Eye (tissue), 1 donor: ENCODE data around the gene SLC4A4.

ENCODE experiments used
- DNase-seq: peaks from one replicate; pipeline ENCODE4 v3.0.0-alpha.2; 2015

SLC4A4 gene

DNA sequence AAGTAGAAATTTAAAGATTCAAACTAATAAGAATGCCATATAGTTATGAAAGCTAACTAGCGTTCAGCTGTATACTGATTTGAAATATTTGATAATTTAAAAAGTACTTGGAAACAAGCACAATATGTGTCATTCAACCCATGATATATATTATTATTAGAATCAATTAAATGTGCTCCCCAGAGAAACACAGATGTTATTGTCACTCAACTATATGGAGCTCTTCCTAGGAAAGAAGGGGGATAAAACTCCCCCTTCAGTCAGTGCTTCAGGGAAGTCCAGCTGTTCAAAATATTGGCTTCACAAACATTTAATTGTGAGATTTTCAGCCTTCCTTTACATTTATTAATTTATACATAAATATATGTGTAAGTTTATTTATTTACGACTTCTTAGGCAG is 135.9 kb downstream of the SLC4A4 start:
- DNase-seq: no peak

DNA sequence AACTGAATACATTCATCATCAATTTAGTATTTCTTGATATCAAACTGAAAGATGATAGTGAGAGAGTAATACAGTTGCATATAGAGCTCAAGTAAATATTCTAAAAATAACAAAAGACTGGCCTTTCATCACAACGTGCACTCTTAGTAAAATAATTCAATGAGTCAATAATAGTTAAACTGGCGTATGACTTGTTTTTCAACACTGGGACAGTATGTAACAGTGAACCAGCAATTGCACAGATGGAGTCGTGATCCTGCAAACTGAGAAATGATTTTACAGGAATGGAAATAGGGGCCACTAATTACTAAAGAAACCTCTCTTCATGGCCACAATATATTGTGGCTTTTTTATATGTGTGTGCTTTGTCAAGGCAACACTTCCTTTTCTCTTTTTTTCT is 137.4 kb downstream of the SLC4A4 start:
- DNase-seq: no peak

- DNase-seq: no peak
Measured at GRCh38 chr4:71486550-71487343, 147.9 kb downstream of the SLC4A4 start.

DNA sequence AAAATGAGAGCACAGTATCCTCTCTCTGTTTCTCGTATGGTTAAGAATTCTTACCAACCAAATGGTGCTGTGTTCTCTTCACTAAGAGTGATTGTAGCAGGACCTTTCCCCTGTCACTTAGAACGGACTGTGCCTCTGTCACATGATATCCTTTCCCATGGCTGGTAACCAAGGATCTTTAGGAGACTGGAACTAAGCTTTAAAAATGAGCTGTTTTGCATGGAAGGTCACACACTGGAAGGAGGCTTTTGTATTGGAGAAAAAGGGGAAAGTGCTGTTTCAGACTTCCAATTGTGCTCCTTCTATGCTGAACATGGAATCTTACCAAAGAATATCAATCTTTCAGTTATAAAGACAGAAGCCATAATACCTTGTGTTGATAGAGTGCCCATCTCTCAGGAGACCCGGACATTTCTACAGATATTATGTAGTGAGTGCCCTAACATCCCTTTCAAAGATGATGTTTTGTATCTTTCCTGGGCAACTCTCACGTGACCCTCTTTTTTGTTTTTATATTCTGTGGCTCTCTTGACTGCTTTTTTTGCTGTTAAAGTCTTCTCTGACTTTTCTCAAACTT is 148.6 kb downstream of the SLC4A4 start:
- peak; percentile 42 for DNase-seq

DNA sequence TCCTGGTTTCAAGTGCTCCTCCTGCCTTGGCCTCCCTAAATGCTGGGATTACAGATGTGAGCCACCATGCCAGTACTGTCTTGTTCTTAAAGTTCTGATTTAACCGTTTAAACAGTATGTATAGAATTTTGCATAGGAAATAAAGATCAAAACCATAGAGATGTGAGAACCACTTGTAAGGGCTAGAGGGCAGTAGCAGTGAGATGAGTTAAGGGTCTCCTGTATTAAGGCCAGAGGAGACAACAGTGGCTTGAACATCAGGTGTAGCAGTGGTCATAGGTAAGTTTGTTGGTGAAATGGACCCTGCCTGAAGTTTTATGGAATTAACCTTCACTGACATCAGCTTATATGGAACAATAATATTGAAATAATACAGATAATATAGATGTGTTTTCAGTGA is 155.7 kb downstream of the SLC4A4 start:
- no peak for DNase-seq

- no peak for DNase-seq
Measured at GRCh38 chr4:71495454-71495853, 156.6 kb downstream of the SLC4A4 start.

- no peak for DNase-seq
Measured at GRCh38 chr4:71497078-71497477, 158.3 kb downstream of the SLC4A4 start.

- no peak for DNase-seq
Measured at GRCh38 chr4:71498002-71498401, 159.2 kb downstream of the SLC4A4 start.

DNA sequence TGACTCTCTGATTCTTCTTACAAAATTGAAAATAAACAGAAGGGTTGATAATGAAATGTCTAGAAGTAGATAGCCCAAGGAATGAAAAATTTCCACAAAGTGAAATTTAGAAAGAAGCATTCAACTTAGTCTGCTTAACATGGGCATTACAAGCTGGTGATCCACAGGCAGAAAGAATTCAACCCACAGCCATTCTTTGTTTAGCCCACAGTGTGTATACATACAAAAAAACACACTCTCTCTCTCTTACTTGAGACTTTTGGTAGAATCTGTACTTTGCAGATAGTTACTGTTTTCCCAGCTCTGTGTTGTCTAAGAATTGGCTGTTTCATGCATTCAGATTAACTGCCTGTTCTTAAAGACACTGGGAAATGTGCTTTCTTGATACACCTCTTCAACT is 159.8 kb downstream of the SLC4A4 start:
- no peak for DNase-seq

- no peak for DNase-seq
Measured at GRCh38 chr4:71501992-71502391, 163.2 kb downstream of the SLC4A4 start.

- no peak for DNase-seq
Measured at GRCh38 chr4:71518283-71518989, 179.6 kb downstream of the SLC4A4 start.

GRCh38 chr4:71520308-71520707 is 181.5 kb downstream of the SLC4A4 start:
- no peak for DNase-seq

- DNase-seq: no peak
Measured at GRCh38 chr4:71520850-71521249, 182.0 kb downstream of the SLC4A4 start.

GRCh38 chr4:71524756-71525155 is 185.9 kb downstream of the SLC4A4 start:
- peak; percentile 13 for DNase-seq

GRCh38 chr4:71526637-71527406 is 188.0 kb downstream of the SLC4A4 start:
- no peak for DNase-seq

DNA sequence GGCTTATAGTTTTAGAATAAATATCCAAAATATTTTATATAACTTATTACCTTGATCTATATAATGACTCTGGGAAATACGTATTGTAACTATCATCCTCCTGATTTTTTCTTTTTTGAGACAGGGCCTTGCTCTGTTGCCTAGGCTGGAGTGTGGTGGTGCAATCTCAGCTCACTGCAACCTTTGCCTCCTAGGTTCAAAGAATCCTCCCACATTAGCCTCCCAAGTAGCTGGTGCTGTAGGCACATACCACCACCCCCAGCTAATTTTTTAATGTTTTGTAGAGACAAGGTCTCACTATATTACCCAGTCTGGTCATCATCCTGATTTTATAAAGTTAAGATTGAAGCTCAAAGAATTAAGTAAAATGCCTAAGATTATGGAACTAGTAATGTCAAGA is 193.6 kb downstream of the SLC4A4 start:
- no peak for DNase-seq

GRCh38 chr4:71533121-71533520 is 194.3 kb downstream of the SLC4A4 start:
- no peak for DNase-seq

- DNase-seq: no peak
Measured at GRCh38 chr4:71537551-71538065, 198.8 kb downstream of the SLC4A4 start.

DNA sequence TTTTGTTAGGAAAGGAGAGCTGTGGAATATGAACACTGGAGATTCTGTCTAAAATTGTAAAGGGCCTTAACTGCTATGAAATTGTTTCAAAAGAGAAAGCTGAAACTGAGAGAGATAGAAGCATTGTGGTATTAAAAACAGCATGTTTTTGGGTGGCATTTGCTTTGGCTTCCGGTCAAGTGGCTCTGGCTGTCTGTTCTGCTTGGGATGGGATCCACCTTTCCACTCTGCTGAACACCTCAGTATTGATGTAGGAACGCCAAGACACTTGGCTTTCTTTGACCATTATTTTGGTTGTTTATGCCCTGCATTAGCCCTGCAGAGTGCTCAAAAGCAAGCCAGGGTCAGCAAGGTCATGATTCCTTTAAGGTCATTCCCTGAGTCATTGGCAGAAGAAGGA is 199.7 kb downstream of the SLC4A4 start:
- DNase-seq: no peak

- no peak for DNase-seq
Measured at GRCh38 chr4:71540749-71541269, 202.0 kb downstream of the SLC4A4 start.

DNA sequence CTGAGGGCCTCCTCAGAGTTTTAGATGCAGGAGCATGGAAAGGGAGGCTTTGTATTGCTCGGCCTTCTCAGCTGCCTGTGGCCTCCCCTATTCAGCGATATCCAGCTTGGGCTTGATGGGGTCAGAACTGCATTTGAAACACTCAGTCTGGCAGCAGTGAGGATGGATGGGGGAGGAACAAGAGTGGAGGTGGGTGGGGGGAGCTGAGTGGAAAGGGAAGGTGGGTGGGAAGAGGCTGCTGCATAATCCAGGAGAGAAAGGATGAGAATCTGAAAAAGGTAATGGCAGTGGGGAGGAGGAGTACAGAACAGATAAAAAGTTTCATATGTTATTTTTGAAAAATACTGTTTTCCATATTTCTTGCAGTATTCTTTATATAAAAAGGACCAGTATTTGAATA is 202.7 kb downstream of the SLC4A4 start:
- DNase-seq: no peak

DNA sequence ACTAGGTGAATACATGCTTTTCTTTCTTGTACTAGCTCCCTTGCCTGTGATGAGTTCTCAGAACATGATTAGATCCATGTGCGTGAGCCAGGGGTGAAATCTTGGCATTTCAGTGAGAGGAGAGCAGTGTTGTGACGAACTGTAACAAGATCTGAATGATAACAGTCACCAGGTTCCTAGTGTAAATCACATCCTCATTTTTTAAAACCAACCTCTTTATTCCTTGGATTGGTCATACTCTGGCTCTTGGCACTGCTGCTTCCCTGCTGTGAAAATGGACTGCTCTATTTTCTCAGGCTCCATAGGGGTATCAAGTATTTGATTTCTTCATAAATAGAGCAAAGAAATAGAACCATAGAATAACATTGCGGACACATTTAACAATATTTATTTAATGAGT is 206.3 kb downstream of the SLC4A4 start:
- DNase-seq: peak; percentile 18
